ENCODE results near the gene PPP2R5A.
"Not testable (repeated sequence)": the region's sequence is repeated elsewhere in the genome, so short reads cannot be mapped to it uniquely, and the experiment has no call there.

Gene PPP2R5A

GRCh38 chr1:212367474-212368072 is 82.4 kb downstream of the PPP2R5A start:
- H3K4me3 ChIP-seq (ENCODE audit: low read depth in 1 of 5, low read length in 5 of 5), result no peak overlapping the region
- H3K27me3 ChIP-seq (ENCODE audit: control insufficient read depth in 5 of 5, insufficient read depth in 4 of 5, low read length in 5 of 5), result no peaks in the 10 kb centered on the region
- H3K9me3 ChIP-seq (ENCODE audit: control insufficient read depth in 5 of 5, low read length in 5 of 5), result no peaks in the 10 kb centered on the region
- H3K4me1 ChIP-seq (ENCODE audit: control insufficient read depth in 5 of 5, insufficient read depth in 5 of 5, low read length in 5 of 5), result peaks cover 0 to 17% (median 0%) of the 10 kb centered on the region in 5 donors
- no peak overlapping the region for H3K9ac ChIP-seq (ENCODE audit: low read length in 5 of 5)
- peaks cover 6 to 29% (median 16%) of the 10 kb centered on the region in 5 donors for H3K36me3 ChIP-seq (ENCODE audit: control insufficient read depth in 5 of 5, insufficient read depth in 5 of 5, low read length in 5 of 5)
- H3K27ac ChIP-seq (ENCODE audit: low read depth, low read length), result peak overlapping the region; percentile 43

GRCh38 chr1:212368073-212368484 is 82.9 kb downstream of the PPP2R5A start:
- Histone ChIP-seq H3K36me3 (ENCODE audit: control insufficient read depth in 5 of 5, insufficient read depth in 5 of 5, low read length in 5 of 5) (peaks cover 4 to 28% (median 14%) of the 10 kb centered on the region in 5 donors), H3K27ac (ENCODE audit: low read depth, low read length) (no peak overlapping the region), H3K4me1 (ENCODE audit: control insufficient read depth in 5 of 5, insufficient read depth in 5 of 5, low read length in 5 of 5) (peaks cover 0 to 17% (median 0%) of the 10 kb centered on the region in 5 donors), H3K9me3 (ENCODE audit: control insufficient read depth in 5 of 5, low read length in 5 of 5) (no peaks in the 10 kb centered on the region), H3K9ac (ENCODE audit: low read length in 5 of 5) (no peak overlapping the region), H3K4me3 (ENCODE audit: low read depth in 1 of 5, low read length in 5 of 5) (no peak overlapping the region), H3K27me3 (ENCODE audit: control insufficient read depth in 5 of 5, insufficient read depth in 4 of 5, low read length in 5 of 5) (no peaks in the 10 kb centered on the region)

DNA sequence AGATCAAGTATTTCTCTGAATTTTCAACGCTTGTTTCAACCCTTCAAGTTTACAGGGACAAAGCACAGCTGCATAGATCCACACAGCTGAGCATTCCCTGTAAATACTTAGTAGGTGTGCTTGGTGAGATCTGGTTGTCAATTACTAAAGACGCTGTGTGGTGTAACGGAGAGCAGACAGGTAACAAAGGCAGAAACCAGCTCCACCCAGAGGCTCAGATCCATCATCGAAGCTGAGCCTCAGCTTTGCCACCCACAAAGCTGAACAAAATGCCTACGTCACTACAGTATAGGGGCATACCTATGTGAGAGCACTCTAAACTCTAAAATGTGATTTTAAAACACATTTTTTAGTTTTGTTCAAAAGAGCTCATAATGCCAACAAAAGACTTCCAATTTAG is 90.8 kb downstream of the PPP2R5A start:
- Histone ChIP-seq H3K27me3 (ENCODE audit: control insufficient read depth in 5 of 5, insufficient read depth in 4 of 5, low read length in 5 of 5) (no peaks in the 10 kb centered on the region), H3K4me3 (ENCODE audit: low read depth in 1 of 5, low read length in 5 of 5) (no peak overlapping the region), H3K27ac (ENCODE audit: low read depth, low read length) (no peak overlapping the region), H3K9ac (ENCODE audit: low read length in 5 of 5) (no peak overlapping the region), H3K36me3 (ENCODE audit: control insufficient read depth in 5 of 5, insufficient read depth in 5 of 5, low read length in 5 of 5) (peaks cover 3 to 47% (median 25%) of the 10 kb centered on the region in 5 donors), H3K9me3 (ENCODE audit: control insufficient read depth in 5 of 5, low read length in 5 of 5) (no peaks in the 10 kb centered on the region), H3K4me1 (ENCODE audit: control insufficient read depth in 5 of 5, insufficient read depth in 5 of 5, low read length in 5 of 5) (no peaks in the 10 kb centered on the region)

- no peak overlapping the region for H3K27ac ChIP-seq (ENCODE audit: low read depth, low read length)
- H3K9ac ChIP-seq (ENCODE audit: low read length in 5 of 5), result no peak overlapping the region
- H3K4me3 ChIP-seq (ENCODE audit: low read depth in 1 of 5, low read length in 5 of 5), result no peak overlapping the region
- H3K27me3 ChIP-seq (ENCODE audit: control insufficient read depth in 5 of 5, insufficient read depth in 4 of 5, low read length in 5 of 5), result no peaks in the 10 kb centered on the region
- no peaks in the 10 kb centered on the region for H3K9me3 ChIP-seq (ENCODE audit: control insufficient read depth in 5 of 5, low read length in 5 of 5)
- no peaks in the 10 kb centered on the region for H3K4me1 ChIP-seq (ENCODE audit: control insufficient read depth in 5 of 5, insufficient read depth in 5 of 5, low read length in 5 of 5)
- H3K36me3 ChIP-seq (ENCODE audit: control insufficient read depth in 5 of 5, insufficient read depth in 5 of 5, low read length in 5 of 5), result peaks cover 3 to 53% (median 25%) of the 10 kb centered on the region in 5 donors
Measured at GRCh38 chr1:212377644-212378043, 92.4 kb downstream of the PPP2R5A start.

DNA sequence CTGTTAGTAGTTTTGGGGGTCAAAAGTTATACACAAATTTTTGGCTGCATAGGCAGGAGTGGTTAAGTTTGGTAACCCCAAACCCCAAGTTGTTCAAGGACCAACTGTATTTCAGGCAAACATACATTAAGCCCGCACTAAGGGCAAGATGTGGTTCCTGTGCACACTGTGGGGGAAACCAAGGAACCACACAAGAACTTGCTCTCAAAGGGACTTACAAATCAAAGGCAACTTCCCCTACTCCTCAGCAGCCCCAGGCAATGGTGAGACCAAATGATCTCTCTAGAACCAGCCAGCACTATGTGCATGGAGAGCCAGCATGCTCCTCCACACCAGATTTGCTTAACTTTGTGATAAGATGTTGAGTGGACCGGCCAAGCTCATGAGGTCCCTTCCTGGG is 94.2 kb downstream of the PPP2R5A start:
- no peaks in the 10 kb centered on the region for H3K27me3 ChIP-seq (ENCODE audit: control insufficient read depth in 5 of 5, insufficient read depth in 4 of 5, low read length in 5 of 5)

GRCh38 chr1:212381397-212382035 is 96.3 kb downstream of the PPP2R5A start:
- Histone ChIP-seq H3K9me3 (ENCODE audit: control insufficient read depth in 5 of 5, low read length in 5 of 5) (no peaks in the 10 kb centered on the region), H3K9ac (ENCODE audit: low read length in 5 of 5) (no peak overlapping the region), H3K27me3 (ENCODE audit: control insufficient read depth in 5 of 5, insufficient read depth in 4 of 5, low read length in 5 of 5) (no peaks in the 10 kb centered on the region), H3K4me1 (ENCODE audit: control insufficient read depth in 5 of 5, insufficient read depth in 5 of 5, low read length in 5 of 5) (no peaks in the 10 kb centered on the region), H3K4me3 (ENCODE audit: low read depth in 1 of 5, low read length in 5 of 5) (no peak overlapping the region), H3K27ac (ENCODE audit: low read depth, low read length) (no peak overlapping the region), H3K36me3 (ENCODE audit: control insufficient read depth in 5 of 5, insufficient read depth in 5 of 5, low read length in 5 of 5) (peaks cover 0 to 70% (median 36%) of the 10 kb centered on the region in 5 donors)

More for the DNA sequence above, 94.2 kb downstream of the PPP2R5A start:
- no peaks in the 10 kb centered on the region for H3K9me3 ChIP-seq (ENCODE audit: control insufficient read depth in 5 of 5, low read length in 5 of 5)
- H3K4me1 ChIP-seq (ENCODE audit: control insufficient read depth in 5 of 5, insufficient read depth in 5 of 5, low read length in 5 of 5), result no peaks in the 10 kb centered on the region
- no peak overlapping the region for H3K9ac ChIP-seq (ENCODE audit: low read length in 5 of 5)
- no peak overlapping the region for H3K27ac ChIP-seq (ENCODE audit: low read depth, low read length)
- H3K36me3 ChIP-seq (ENCODE audit: control insufficient read depth in 5 of 5, insufficient read depth in 5 of 5, low read length in 5 of 5), result peaks cover 3 to 64% (median 30%) of the 10 kb centered on the region in 5 donors
- H3K4me3 ChIP-seq (ENCODE audit: low read depth in 1 of 5, low read length in 5 of 5), result no peak overlapping the region

- Histone ChIP-seq H3K36me3 (ENCODE audit: control insufficient read depth in 5 of 5, insufficient read depth in 5 of 5, low read length in 5 of 5) (peaks cover 0 to 43% (median 16%) of the 10 kb centered on the region in 5 donors), H3K9me3 (ENCODE audit: control insufficient read depth in 5 of 5, low read length in 5 of 5) (peaks cover 0 to 5% (median 0%) of the 10 kb centered on the region in 5 donors), H3K27me3 (ENCODE audit: control insufficient read depth in 5 of 5, insufficient read depth in 4 of 5, low read length in 5 of 5) (no peaks in the 10 kb centered on the region), H3K27ac (ENCODE audit: low read depth, low read length) (no peak overlapping the region), H3K4me1 (ENCODE audit: control insufficient read depth in 5 of 5, insufficient read depth in 5 of 5, low read length in 5 of 5) (no peaks in the 10 kb centered on the region), H3K4me3 (ENCODE audit: low read depth in 1 of 5, low read length in 5 of 5) (no peak overlapping the region), H3K9ac (ENCODE audit: low read length in 5 of 5) (peak overlapping the region in 1 of 5 donors; percentile 20)
Measured at GRCh38 chr1:212386029-212386428, 100.8 kb downstream of the PPP2R5A start.

- no peak overlapping the region for H3K4me3 ChIP-seq (ENCODE audit: low read depth in 1 of 5, low read length in 5 of 5)
- H3K27ac ChIP-seq (ENCODE audit: low read depth, low read length), result no peak overlapping the region
- H3K27me3 ChIP-seq (ENCODE audit: control insufficient read depth in 5 of 5, insufficient read depth in 4 of 5, low read length in 5 of 5), result no peaks in the 10 kb centered on the region
- peaks cover 0 to 5% (median 0%) of the 10 kb centered on the region in 5 donors for H3K9me3 ChIP-seq (ENCODE audit: control insufficient read depth in 5 of 5, low read length in 5 of 5)
- peaks cover 0 to 28% (median 16%) of the 10 kb centered on the region in 5 donors for H3K36me3 ChIP-seq (ENCODE audit: control insufficient read depth in 5 of 5, insufficient read depth in 5 of 5, low read length in 5 of 5)
- H3K9ac ChIP-seq (ENCODE audit: low read length in 5 of 5), result no peak overlapping the region
- no peaks in the 10 kb centered on the region for H3K4me1 ChIP-seq (ENCODE audit: control insufficient read depth in 5 of 5, insufficient read depth in 5 of 5, low read length in 5 of 5)
Measured at GRCh38 chr1:212388985-212389716, 103.9 kb downstream of the PPP2R5A start.

DNA sequence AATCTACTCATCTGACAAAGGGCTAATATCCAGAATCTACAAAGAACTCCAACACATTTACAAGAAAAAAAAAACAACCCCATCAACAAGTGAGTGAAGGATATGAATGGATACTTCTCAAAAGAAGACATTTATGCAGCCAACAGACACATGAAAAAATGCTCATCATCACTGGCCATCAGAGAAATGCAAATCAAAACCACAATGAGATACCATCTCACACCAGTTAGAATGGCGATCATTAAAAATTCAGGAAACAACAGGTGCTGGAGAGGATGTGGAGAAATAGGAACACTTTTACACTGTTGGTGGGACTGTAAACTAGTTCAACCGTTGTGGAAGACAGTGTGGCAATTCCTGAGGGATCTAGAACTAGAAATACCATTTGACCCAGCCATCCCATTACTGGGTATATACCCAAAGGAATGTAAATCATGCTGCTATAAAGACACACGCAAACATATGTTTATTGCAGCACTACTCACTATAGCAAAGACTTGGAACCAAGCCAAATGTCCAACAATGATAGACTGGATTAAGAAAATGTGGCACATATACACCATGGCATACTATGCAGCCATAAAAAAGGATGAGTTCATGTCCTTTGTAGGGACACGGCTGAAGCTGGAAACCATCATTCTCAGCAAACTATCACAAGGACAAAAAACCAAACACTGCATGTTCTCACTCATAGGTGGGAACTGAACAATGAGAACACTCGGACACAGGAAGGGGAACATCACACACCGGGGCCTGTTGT is 110.6 kb downstream of the PPP2R5A start:
- not testable (repeated sequence) for H3K9ac ChIP-seq (ENCODE audit: low read length in 5 of 5); H3K27ac ChIP-seq (ENCODE audit: low read depth, low read length); H3K4me1 ChIP-seq (ENCODE audit: control insufficient read depth in 5 of 5, insufficient read depth in 5 of 5, low read length in 5 of 5); H3K27me3 ChIP-seq (ENCODE audit: control insufficient read depth in 5 of 5, insufficient read depth in 4 of 5, low read length in 5 of 5); H3K4me3 ChIP-seq (ENCODE audit: low read depth in 1 of 5, low read length in 5 of 5); H3K36me3 ChIP-seq (ENCODE audit: control insufficient read depth in 5 of 5, insufficient read depth in 5 of 5, low read length in 5 of 5)
- H3K9me3 ChIP-seq (ENCODE audit: control insufficient read depth in 5 of 5, low read length in 5 of 5), result peaks cover 0 to 13% (median 8%) of the 10 kb centered on the region in 5 donors
